Measurements from ENCODE around the gene YEATS4.

The YEATS4 gene

GRCh38 chr12:69343357-69343756 is 16.2 kb upstream of the YEATS4 start:
- DNase-seq: no peak

DNA sequence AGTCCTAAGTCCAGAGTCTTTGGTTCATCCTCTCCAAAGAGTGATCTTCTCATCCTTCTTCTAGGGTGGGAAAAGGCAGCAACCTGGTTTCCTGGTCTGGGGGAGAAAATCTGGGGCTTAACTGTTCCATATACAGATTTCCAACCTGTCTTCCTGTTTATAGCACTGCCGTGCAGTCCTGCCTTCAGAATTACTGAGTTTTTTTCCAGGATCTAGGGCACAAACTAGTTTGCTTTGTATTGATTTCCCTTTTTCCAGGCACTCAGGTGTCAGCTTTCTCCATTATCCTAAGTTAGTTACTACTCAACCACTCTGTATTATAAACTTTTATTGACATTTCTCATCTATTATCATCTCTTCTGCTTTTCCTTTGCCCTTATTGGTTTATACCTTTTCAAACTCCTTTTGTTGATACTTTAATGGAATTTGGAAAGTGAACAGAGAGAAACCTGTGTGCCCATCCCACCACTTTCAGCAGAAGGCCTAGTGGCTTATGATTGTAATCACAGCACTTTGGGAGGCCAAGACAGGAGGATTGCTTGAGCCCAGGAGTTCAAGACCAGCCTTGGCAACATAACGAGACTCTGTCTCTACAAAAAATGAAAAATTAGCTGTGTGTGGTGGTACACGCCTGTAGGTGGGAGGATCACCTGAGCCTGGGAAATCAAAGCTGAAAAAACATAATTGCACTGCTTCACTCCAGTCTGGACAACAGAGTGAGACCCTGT is 15.5 kb upstream of the YEATS4 start:
- no peak for DNase-seq

DNA sequence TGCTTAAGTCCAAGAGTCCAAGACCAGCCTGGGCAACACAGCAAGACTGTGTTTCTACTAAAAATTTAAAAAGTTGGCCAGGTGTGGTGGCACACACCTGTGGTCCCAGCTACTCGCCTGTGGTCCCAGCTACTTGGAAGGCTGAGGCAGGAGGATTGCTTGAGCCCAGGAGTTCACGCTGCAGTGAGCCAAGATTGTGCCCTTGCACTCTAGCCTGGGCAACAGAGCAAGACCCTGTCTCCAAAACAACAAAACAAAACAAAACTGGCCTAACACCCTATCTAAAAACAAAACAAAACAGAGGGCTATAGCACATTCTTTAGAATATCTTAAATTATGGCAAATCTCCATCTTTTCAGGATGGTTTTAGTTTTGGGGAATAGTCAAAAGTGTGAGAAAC is 14.5 kb upstream of the YEATS4 start:
- no peak for DNase-seq

- DNase-seq: no peak
These were observed 13.8 kb upstream of the YEATS4 start for GRCh38 chr12:69345742-69346141.

DNA sequence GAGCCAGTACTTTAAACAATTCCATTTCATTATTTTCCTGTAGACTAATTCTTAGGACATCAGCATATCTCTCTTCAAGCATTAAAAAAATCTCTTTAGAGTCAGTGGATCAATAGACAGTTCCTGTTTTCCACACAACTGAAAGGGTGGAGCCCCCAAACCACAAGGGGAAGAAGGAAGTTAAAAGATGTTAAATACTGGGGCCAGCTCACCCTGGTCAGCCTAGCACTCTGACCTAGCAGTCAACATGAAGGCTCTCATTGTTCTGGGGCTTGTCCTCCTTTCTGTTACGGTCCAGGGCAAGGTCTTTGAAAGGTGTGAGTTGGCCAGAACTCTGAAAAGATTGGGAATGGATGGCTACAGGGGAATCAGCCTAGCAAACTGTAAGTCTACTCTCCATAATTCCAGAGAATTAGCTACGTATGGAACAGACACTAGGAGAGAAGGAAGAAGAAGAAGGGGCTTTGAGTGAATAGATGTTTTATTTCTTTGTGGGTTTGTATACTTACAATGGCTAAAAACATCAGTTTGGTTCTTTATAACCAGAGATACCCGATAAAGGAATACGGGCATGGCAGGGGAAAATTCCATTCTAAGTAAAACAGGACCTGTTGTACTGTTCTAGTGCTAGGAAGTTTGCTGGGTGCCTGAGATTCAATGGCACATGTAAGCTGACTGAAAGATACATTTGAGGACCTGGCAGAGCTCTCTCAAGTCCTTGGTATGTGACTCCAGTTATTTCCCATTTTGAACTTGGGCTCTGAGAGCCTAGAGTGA is 11.2 kb upstream of the YEATS4 start, which contains the start of gene LYZ:
Gene LYZ (plus strand): TSS at position 220 of the 777 bp plus-strand sequence. CDS start 28 bp downstream, at position 248.
- DNase-seq: no peak

GRCh38 chr12:69350002-69350626 is 9.4 kb upstream of the YEATS4 start:
- DNase-seq: no peak

- DNase-seq: no peak
These were observed 8.8 kb upstream of the YEATS4 start for GRCh38 chr12:69350777-69351176.

DNA sequence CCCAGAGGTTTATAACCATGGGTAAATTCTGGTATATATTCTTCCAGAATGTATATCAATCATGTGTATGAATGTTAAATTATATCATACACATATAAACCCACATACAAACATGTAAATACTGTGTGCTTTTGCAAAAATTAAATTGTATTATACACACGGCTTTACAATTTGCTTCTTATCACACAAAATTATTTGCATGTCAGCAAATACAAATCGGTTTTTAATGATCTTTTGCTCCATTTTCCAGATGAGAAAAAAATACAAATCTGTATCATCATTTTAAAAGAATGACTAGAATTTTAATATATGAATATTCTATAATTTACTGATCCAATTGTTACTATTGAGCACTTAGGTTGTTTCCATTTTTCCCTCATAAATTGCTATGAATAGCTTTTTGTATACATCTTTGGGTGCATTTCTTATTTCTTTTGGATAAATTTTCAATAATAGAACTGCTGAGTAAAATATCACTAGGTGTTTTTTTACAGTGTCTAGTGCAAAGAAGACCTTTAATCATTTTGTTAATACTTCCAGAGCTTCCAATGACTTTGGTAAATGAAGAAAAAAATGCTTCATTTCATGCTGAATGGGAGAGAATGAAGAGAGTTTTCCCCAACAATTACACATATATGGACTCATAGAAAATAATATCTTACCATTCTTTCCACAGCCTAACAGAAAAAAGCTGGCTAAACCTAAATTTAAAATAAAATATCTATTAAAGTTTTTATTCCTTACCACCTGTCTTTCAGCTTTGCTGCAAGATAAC is 7.9 kb upstream of the YEATS4 start:
- DNase-seq: no peak

DNA sequence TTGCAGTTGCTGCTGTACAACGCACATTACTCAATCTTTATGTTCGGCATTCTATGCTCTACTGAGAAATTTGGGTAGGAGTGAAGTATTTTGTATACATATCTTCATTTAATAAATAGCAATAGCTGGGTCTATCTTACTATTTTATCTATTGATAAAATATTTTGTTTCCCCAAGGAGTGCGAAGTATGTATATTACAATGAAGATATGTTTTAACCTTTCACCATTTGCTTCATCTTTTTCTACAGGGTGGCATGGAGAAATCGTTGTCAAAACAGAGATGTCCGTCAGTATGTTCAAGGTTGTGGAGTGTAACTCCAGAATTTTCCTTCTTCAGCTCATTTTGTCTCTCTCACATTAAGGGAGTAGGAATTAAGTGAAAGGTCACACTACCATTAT is 6.6 kb upstream of the YEATS4 start:
- DNase-seq: no peak

GRCh38 chr12:69354172-69354555 is 5.4 kb upstream of the YEATS4 start:
- no peak for DNase-seq

DNA sequence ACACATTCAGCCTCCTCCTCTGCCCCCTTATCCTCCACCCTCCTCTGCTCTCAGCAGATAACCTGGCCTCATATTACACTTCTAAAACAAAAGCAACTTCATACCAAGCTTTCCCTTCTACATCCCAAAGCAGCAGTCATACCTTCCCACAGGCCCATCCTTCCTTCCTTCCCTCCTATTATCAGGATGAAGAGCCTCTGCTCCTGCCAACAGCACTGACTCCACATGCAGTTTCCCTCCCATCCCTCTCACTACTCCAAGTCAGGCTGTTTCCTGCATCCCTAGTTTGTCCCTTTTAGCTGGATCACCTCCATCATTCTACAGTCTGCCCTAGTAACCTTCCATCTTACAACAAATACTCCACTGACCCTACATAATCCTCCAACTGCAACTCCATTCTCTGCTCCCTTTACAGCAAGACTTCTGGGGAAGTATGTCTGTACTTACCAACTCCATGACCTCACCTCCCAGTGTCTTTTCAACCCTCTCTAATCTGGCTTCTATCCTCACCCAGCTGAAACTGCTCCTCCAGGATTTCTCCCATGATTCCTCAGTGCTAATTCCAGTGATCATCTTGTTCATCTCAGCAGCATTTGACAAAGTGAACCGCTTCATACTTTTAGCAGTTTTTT is 4.9 kb upstream of the YEATS4 start:
- no peak for DNase-seq

DNA sequence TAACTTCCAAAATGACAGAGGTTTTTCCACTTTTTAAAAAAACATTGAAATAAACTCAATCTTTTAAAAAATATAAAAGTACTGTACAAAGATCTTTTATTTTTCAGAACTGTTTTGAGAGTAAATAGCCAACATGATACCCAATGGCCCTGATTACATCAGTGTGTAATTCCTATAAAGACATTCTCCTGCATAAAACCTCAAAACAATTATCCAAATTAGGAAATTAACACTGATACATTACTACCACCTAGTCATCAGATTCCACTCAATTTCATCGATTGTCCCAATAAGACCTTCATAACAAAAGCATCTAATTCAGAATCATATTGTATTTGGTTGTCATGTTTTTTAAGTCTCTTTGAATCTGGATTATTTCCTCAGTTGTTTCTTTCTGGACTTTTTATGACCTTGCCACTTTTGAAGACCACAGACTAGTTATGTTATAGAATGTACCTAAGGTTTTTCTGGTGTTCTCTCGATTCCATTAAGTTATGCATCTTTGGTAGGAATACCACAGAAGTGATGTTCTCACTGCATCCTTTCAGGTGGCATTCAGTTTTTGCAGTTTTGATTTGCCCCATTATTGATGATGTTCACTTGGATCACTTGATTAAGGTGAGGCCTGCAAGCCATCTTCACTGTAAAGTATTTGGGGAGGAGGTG is 4.0 kb upstream of the YEATS4 start:
- DNase-seq: no peak

DNA sequence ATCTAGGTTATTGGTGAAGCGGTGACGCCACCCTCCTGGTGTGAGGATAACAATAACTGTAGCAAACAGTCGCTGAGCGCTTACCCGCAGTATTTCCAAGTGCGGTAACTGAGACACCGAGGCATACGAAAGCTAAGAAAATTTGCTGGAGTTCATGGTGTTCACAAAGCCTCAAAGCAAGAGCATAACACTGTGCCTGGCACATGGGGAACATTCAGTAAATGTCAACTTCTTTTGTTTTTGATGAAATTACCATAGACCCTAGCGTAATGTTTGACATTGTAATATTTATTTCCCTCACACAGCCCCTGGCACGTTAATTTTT is 767 bp downstream of the YEATS4 start:
- DNase-seq: no peak

GRCh38 chr12:69366796-69367195 is 7.3 kb downstream of the YEATS4 start:
- no peak for DNase-seq

DNA sequence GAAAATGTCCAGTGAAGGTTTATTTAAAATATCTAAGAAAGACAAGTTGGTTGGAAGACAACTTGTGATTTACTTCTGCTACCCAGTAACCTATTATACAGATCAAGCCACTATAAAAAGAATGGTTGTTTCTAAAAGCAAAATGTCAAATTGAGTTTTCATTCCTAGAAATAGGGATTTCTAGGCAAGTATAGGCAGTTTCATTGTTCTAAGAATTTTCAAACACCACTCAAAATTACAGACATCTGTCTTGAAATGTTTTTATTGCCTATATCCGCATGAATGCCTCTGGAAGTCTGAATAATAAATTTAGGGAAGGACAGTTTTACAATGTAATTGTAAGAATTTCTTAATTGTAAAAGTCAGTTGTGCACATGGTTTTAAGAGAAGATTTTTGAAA is 8.6 kb downstream of the YEATS4 start:
- DNase-seq: no peak

DNA sequence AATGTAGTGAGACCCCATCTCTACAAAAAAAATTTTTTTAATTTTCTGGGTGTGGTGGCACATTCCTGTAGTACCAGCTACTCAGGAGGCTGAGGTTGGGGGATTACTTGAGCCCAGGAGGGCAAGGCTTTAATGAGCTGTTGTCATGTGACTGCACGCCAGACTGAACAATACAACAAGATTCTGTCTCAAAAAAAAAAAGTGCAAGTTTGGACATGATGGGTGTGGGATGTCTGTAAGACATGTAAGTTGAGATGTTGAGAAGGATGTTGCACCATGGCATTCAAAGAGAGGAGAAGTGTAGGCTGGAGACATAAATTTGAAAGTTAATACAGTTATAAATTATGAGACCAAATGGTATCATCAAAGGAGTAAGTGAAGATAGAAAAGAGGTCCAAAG is 23.5 kb downstream of the YEATS4 start:
- no peak for DNase-seq

GRCh38 chr12:69385038-69385437 is 25.5 kb downstream of the YEATS4 start:
- no peak for DNase-seq

GRCh38 chr12:69386921-69387320 is 27.4 kb downstream of the YEATS4 start:
- DNase-seq: no peak

- DNase-seq: no peak
These were observed 28.8 kb downstream of the YEATS4 start for GRCh38 chr12:69388371-69388770.

DNA sequence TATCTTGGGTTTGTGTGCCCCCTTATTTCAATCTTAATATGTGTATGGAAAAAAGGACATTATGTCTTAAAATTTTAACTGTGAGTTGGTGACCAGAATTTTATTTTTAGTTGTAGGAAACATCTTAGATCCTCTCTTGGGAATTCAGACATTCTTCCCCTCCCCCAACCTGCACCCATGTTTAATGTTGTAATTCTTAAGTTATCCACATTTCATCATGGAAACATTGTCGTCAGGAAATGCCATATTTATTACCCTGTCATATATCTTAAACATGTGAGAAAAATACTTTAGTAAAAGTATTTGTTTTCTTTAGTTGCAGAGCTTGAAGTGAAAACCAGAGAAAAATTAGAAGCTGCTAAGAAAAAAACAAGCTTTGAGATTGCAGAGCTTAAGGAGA is 30.3 kb downstream of the YEATS4 start:
- no peak for DNase-seq

DNA sequence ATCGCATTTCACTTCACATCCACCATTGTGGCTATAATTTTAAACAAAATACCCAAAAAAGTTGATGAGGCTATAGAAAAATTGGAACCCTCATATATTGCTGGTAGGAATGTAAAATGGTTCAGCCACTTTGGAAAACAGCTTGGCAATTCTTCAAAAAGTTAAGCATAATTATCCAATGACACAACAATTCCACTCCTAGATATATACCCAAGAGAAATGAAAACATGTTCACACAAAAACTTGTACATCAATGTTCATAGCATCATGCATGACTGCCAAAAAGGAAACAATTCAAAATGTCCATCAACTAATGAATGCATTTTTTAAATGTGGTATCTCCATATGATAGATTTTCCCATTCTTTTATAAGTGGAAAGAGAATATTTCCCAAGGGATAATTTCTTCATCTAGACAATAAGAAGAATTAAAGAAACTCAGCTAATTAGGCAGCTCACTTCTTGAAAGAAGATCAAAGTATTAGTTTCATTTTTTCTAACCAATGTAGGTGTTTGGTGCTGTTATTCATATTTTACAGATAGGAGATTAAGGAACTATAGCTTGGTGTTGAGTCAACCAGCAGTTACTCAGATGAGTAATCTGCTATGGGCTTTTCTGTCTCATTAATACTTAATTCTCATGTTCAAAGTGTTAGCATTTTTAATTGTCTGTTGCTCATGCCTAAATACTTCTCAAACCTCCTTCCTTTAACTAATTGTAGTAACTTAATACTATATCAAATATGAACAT is 32.8 kb downstream of the YEATS4 start:
- no peak for DNase-seq

DNA sequence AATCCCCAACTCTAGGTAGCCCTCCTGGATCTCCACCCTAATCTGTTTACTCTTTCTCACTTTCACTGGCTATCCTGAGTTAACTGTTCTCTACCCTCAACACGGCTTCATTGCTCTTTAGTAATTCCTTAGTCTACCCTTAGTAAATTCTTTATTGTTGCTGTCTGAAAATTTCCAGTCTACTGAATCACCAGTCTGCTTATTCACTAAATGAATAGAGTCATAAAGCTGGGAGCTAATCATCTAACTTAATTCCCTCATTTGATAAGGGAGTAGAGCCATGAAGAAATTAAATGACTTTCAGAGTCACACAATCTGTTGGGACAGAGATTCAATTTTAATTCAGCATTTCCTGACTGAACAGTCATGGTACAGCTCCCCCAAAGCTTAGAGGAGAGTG is 36.5 kb downstream of the YEATS4 start:
- no peak for DNase-seq

All from KG1 (cell line).